GM12878 (cell line): ENCODE results near the gene ARHGAP44. TPM values are rescaled to one million over a fixed set of nuclear protein-coding genes. Genes with fewer than 3 reads are reported as not detected.

Experiments used
- ATAC-seq: fragments of 200-7000 bp; cut with Tn5 transposase; 3 replicates; pipeline ENCODE4 v1.9.1; 2020; ENCODE audit warnings: mild to moderate bottlenecking, moderate library complexity
- BruUV-seq: library from RNA; stranded (reverse); fragments of 400-500 nt; replicated peaks from 2 replicates; lab custom pipeline; 2021; lab: Mats Ljungman, UMichigan
- CTCF ChIA-PET: fragments of 300-600 bp; sonication (Branson Sonifier 250); formaldehyde crosslinking; extraction: SDS; loops from one replicate; lab custom pipeline; 2021; ENCODE audit warnings: inconsistent platforms; lab: Yijun Ruan, JAX
- POLR2A ChIA-PET: fragments of 350-600 bp; formaldehyde crosslinking; extraction: SDS; loops from one replicate; lab custom pipeline; 2021; ENCODE audit warnings: inconsistent platforms; lab: Charles Lee
- RAD21 ChIA-PET: fragments of 300-600 bp; sonication (Branson Sonifier 250); formaldehyde crosslinking; loops from one replicate; lab custom pipeline; 2023; ENCODE audit warnings: antibody characterized with exemption; ENCODE audit not compliant: unreplicated experiment; lab: Charles Lee
- SMC1A ChIA-PET: fragments of 300-600 bp; sonication (Branson Sonifier 250); formaldehyde crosslinking; loops from one replicate; lab custom pipeline; 2023; ENCODE audit not compliant: unreplicated experiment, uncharacterized antibody; lab: Charles Lee
- DNase-seq: peaks from one replicate; pipeline ENCODE4 v3.0.0-alpha.2; 2011; ENCODE audit warnings: low read depth, low spot score
- FAIRE-seq: peaks from 3 replicates; lab custom pipeline; 2011; peaks lifted over from hg19 to GRCh38; lab: Jason Lieb, UNC
- H2AFZ ChIP-seq: 2 replicates; pipeline ENCODE4 v1.6.0; 2011; ENCODE audit warnings: low read depth, low read length, control low read depth; ENCODE audit not compliant: control insufficient read depth
- H3K27ac ChIP-seq: 2 replicates; pipeline ENCODE4 v1.5.1; 2011; ENCODE audit warnings: control low read depth; ENCODE audit not compliant: control insufficient read depth, insufficient read depth
- H3K27me3 ChIP-seq, 2 experiments: replicated peaks in 1 of 2; 2 replicates each; pipeline versions ENCODE4 v1.6.0 to v1.6.1; 2011; ENCODE audit warnings: low read length in 1 of 2; ENCODE audit not compliant: control insufficient read depth in 2 of 2, insufficient read depth in 2 of 2
- H3K36me3 ChIP-seq, 2 experiments: 2 replicates each; pipeline ENCODE4 v1.5.1; 2011; ENCODE audit warnings: low read length in 1 of 2; ENCODE audit not compliant: control insufficient read depth in 2 of 2, insufficient read depth in 2 of 2
- H3K4me1 ChIP-seq: 2 replicates; pipeline ENCODE4 v1.6.1; 2011; ENCODE audit warnings: mild to moderate bottlenecking, low read length, moderate library complexity, mixed read lengths; ENCODE audit not compliant: control insufficient read depth, insufficient read depth
- H3K4me2 ChIP-seq: 2 replicates; pipeline ENCODE4 v1.6.0; 2011; ENCODE audit warnings: control low read depth; ENCODE audit not compliant: control insufficient read depth, insufficient read depth
- H3K4me3 ChIP-seq: fragments of 200-600 bp; sonication (generic); 2 replicates; pipeline ENCODE4 v1.5.1; 2016
- H3K79me2 ChIP-seq: 2 replicates; pipeline ENCODE4 v1.6.0; 2011; ENCODE audit warnings: low read length; ENCODE audit not compliant: control insufficient read depth, insufficient read depth
- H3K9ac ChIP-seq: 2 replicates; pipeline ENCODE4 v1.8.0; 2011; ENCODE audit warnings: low read length, control low read depth, mixed read lengths; ENCODE audit not compliant: control insufficient read depth, insufficient read depth
- H3K9me3 ChIP-seq: replicated peaks from 3 replicates; pipeline ENCODE4 v1.5.1; 2011; ENCODE audit warnings: mild to moderate bottlenecking, low read length; ENCODE audit not compliant: control insufficient read depth, insufficient read depth
- H4K20me1 ChIP-seq: 2 replicates; pipeline ENCODE4 v1.6.0; 2011; ENCODE audit not compliant: control insufficient read depth, insufficient read depth
- CTCF ChIP-seq, 3 experiments: IDR thresholded peaks in 2 of 3; conservative IDR thresholded peaks in 1 of 3; 2 replicates each; pipeline ENCODE4 v1.5.1; 2011; ENCODE audit warnings: low read depth in 3 of 3, low read length in 3 of 3, mild to moderate bottlenecking in 3 of 3, control low read depth in 2 of 3, moderate library complexity in 2 of 3, inconsistent platforms in 1 of 3, mixed read lengths in 1 of 3; ENCODE audit not compliant: control insufficient read depth in 2 of 3, insufficient read depth in 1 of 3; ENCODE audit errors: extremely low read depth in 1 of 3
- JUND ChIP-seq: IDR thresholded peaks from 2 replicates; pipeline ENCODE4 v1.6.1; 2012; ENCODE audit warnings: low read depth, mild to moderate bottlenecking, low read length, improper control_type of control experiment, moderate library complexity
- NFIC ChIP-seq: IDR thresholded peaks from 2 replicates; pipeline ENCODE4 v1.6.1; 2012; ENCODE audit warnings: low read depth, mild to moderate bottlenecking, inconsistent platforms, low read length, moderate library complexity
- RFX5 ChIP-seq: IDR thresholded peaks from 2 replicates; pipeline ENCODE4 v1.6.1; 2011; ENCODE audit warnings: low read depth, low read length, improper control_type of control experiment
- WGBS: methylation state at CpG from one replicate; pipeline ENCODE4 v1.1.6; 2016; ENCODE audit warnings: low lambda C conversion rate; ENCODE audit not compliant: insufficient replicate concordance, insufficient coverage; ENCODE audit errors: missing lambda C conversion rate; 5-methylcytosine and 5-hydroxymethylcytosine counted together
- in situ Hi-C: fragments of 300-500 bp; cut with MboI; formaldehyde crosslinking; loops from 9 replicates; pipeline ENCODE4 v1.14.3; 2018; ENCODE audit warnings: mixed read lengths
- intact Hi-C: fragments of 100-400 bp; cut with micrococcal nuclease; formaldehyde crosslinking; loops from one replicate; pipeline ENCODE4 v1.14.2; 2022; ENCODE audit not compliant: unreplicated experiment
- polyA plus RNA-seq, 11 experiments: library from polyadenylated mRNA; depleted of rRNA in 4 of 11; unstranded in 6 of 11; stranded (reverse) in 5 of 11; fragments of >200 nt; fragmentation: Nextera tagmentation in 4 of 11; fragmentation: Illumina TruSeq in 1 of 11; extraction: Ambion mirVana in 4 of 11; extraction: Trizol in 1 of 11; gene quantifications; 1 replicate in 1 of 11; 2 replicates in 10 of 11; pipeline versions ENCODE4 v1.2.1 to v1.2.3, GENCODE V29; 2011 to 2016; ENCODE audit warnings: inconsistent platforms in 2 of 11, missing spikeins in 2 of 11, low read depth in 1 of 11
- total RNA-seq, 4 experiments: library from RNA; depleted of rRNA in 3 of 4; stranded (reverse); fragments of >200 nt in 3 of 4; fragmentation: Illumina TruSeq in 1 of 4; extraction: Trizol in 1 of 4; gene quantifications; 2 replicates each; pipeline versions ENCODE4 v1.2.1 to v1.2.3, GENCODE V29; 2013 to 2021
- TF ChIP-seq, protein P1 (sequence below): IDR thresholded peaks from 2 replicates; pipeline ENCODE4 v1.6.1; 2012; ENCODE audit warnings: mild to moderate bottlenecking, low read depth, low read length
- TF ChIP-seq, protein P2 (sequence below): IDR thresholded peaks from 2 replicates; pipeline ENCODE4 v1.6.1; 2012; ENCODE audit warnings: improper control_type of control experiment, low read depth, low read length; ENCODE audit not compliant: insufficient replicate concordance
- TF ChIP-seq, protein P3 (sequence below): fragments of 450-650 bp; IDR thresholded peaks from 2 replicates; pipeline ENCODE4 v1.6.1; 2017; ENCODE audit warnings: antibody characterized with exemption, mild to moderate bottlenecking, moderate library complexity

Gene ARHGAP44
- total and polyA plus RNA-seq, 10 of the 15 experiments (the other 5 are each of a cell fraction or from before 2014, with no cell fraction given), result 0.11 to 1.2 (median 0.48) TPM

- TF ChIP-seq, protein P1, sequence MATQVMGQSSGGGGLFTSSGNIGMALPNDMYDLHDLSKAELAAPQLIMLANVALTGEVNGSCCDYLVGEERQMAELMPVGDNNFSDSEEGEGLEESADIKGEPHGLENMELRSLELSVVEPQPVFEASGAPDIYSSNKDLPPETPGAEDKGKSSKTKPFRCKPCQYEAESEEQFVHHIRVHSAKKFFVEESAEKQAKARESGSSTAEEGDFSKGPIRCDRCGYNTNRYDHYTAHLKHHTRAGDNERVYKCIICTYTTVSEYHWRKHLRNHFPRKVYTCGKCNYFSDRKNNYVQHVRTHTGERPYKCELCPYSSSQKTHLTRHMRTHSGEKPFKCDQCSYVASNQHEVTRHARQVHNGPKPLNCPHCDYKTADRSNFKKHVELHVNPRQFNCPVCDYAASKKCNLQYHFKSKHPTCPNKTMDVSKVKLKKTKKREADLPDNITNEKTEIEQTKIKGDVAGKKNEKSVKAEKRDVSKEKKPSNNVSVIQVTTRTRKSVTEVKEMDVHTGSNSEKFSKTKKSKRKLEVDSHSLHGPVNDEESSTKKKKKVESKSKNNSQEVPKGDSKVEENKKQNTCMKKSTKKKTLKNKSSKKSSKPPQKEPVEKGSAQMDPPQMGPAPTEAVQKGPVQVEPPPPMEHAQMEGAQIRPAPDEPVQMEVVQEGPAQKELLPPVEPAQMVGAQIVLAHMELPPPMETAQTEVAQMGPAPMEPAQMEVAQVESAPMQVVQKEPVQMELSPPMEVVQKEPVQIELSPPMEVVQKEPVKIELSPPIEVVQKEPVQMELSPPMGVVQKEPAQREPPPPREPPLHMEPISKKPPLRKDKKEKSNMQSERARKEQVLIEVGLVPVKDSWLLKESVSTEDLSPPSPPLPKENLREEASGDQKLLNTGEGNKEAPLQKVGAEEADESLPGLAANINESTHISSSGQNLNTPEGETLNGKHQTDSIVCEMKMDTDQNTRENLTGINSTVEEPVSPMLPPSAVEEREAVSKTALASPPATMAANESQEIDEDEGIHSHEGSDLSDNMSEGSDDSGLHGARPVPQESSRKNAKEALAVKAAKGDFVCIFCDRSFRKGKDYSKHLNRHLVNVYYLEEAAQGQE, result no peak
- TF ChIP-seq CTCF (IDR thresholded peaks at IDR 0.05 in 2 of 3, conservative IDR thresholded peaks at IDR 0.05 in 1 of 3; ENCODE audit: control insufficient read depth in 2 of 3, extremely low read depth in 1 of 3, insufficient read depth in 1 of 3, low read depth in 3 of 3, low read length in 3 of 3), result no peak
Observed at GRCh38 chr17:12896180-12896785, 107.0 kb downstream of the ARHGAP44 start (continued).

GRCh38 chr17:12898110-12898509 lies 108.8 kb downstream of the ARHGAP44 start:
- Histone ChIP-seq H3K9me3 (peaks cover 2% of the 10 kb centered on the region; the same call in 1 of the 3 replicates), H3K36me3 (no peaks in the 10 kb centered on the region), H3K27ac (no peak overlapping the region), H3K27me3 (no peaks in the 10 kb centered on the region), H3K79me2 (no peaks in the 10 kb centered on the region), H3K4me2 (no peak overlapping the region), H4K20me1 (no peaks in the 10 kb centered on the region), H3K4me1 (no peaks in the 10 kb centered on the region), H3K9ac (no peak overlapping the region), H2AFZ (no peak overlapping the region), H3K4me3 (no peak overlapping the region)
- FAIRE-seq (no peak), ATAC-seq (no peak), DNase-seq (no peak)
- ChIA-PET POLR2A (no interaction called here), SMC1A (no interaction called here), RAD21 (no interaction called here), CTCF (no interaction called here)
- 28% methylated on average over 3 of the region's 3 CpGs for WGBS
- intact Hi-C loops (no loop called here), in situ Hi-C loops (no loop called here)
- no TSS peak for BruUV-seq
- TF ChIP-seq NFIC (no peak), RFX5 (no peak), JUND (no peak)
- TF ChIP-seq, protein P2, sequence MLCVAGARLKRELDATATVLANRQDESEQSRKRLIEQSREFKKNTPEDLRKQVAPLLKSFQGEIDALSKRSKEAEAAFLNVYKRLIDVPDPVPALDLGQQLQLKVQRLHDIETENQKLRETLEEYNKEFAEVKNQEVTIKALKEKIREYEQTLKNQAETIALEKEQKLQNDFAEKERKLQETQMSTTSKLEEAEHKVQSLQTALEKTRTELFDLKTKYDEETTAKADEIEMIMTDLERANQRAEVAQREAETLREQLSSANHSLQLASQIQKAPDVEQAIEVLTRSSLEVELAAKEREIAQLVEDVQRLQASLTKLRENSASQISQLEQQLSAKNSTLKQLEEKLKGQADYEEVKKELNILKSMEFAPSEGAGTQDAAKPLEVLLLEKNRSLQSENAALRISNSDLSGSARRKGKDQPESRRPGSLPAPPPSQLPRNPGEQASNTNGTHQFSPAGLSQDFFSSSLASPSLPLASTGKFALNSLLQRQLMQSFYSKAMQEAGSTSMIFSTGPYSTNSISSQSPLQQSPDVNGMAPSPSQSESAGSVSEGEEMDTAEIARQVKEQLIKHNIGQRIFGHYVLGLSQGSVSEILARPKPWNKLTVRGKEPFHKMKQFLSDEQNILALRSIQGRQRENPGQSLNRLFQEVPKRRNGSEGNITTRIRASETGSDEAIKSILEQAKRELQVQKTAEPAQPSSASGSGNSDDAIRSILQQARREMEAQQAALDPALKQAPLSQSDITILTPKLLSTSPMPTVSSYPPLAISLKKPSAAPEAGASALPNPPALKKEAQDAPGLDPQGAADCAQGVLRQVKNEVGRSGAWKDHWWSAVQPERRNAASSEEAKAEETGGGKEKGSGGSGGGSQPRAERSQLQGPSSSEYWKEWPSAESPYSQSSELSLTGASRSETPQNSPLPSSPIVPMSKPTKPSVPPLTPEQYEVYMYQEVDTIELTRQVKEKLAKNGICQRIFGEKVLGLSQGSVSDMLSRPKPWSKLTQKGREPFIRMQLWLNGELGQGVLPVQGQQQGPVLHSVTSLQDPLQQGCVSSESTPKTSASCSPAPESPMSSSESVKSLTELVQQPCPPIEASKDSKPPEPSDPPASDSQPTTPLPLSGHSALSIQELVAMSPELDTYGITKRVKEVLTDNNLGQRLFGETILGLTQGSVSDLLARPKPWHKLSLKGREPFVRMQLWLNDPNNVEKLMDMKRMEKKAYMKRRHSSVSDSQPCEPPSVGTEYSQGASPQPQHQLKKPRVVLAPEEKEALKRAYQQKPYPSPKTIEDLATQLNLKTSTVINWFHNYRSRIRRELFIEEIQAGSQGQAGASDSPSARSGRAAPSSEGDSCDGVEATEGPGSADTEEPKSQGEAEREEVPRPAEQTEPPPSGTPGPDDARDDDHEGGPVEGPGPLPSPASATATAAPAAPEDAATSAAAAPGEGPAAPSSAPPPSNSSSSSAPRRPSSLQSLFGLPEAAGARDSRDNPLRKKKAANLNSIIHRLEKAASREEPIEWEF, result no peak
- TF ChIP-seq, protein P3, sequence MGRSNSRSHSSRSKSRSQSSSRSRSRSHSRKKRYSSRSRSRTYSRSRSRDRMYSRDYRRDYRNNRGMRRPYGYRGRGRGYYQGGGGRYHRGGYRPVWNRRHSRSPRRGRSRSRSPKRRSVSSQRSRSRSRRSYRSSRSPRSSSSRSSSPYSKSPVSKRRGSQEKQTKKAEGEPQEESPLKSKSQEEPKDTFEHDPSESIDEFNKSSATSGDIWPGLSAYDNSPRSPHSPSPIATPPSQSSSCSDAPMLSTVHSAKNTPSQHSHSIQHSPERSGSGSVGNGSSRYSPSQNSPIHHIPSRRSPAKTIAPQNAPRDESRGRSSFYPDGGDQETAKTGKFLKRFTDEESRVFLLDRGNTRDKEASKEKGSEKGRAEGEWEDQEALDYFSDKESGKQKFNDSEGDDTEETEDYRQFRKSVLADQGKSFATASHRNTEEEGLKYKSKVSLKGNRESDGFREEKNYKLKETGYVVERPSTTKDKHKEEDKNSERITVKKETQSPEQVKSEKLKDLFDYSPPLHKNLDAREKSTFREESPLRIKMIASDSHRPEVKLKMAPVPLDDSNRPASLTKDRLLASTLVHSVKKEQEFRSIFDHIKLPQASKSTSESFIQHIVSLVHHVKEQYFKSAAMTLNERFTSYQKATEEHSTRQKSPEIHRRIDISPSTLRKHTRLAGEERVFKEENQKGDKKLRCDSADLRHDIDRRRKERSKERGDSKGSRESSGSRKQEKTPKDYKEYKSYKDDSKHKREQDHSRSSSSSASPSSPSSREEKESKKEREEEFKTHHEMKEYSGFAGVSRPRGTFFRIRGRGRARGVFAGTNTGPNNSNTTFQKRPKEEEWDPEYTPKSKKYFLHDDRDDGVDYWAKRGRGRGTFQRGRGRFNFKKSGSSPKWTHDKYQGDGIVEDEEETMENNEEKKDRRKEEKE, result no peak
